Liver (tissue), 3 donors: ENCODE data around the gene FANCI.

Experiments used
- CTCF ChIP-seq: fragments of 150-350 bp; IDR thresholded peaks from 2 replicates; pipeline ENCODE4 v1.5.1; 2017; ENCODE audit warnings: improper control_type of control experiment, low read depth, low read length; ENCODE audit not compliant: missing input control
- EGR1 ChIP-seq, 2 donors: IDR thresholded peaks; 2 replicates each; pipeline ENCODE4 v1.6.1; 2016 to 2018; ENCODE audit warnings: antibody characterized with exemption in 2 of 2, low read depth in 2 of 2
- FOXA2 ChIP-seq: IDR thresholded peaks from 2 replicates; pipeline ENCODE4 v1.6.1; 2016; ENCODE audit warnings: antibody characterized with exemption
- GABPA ChIP-seq, 2 donors: IDR thresholded peaks in 1 of 2; conservative IDR thresholded peaks in 1 of 2; 2 replicates each; pipeline ENCODE4 v1.6.1; 2016; ENCODE audit warnings: antibody characterized with exemption in 2 of 2, mild to moderate bottlenecking in 1 of 2, moderate library complexity in 1 of 2
- HNF4G ChIP-seq: IDR thresholded peaks from 2 replicates; pipeline ENCODE4 v1.6.1; 2016; ENCODE audit warnings: antibody characterized with exemption
- JUND ChIP-seq, 2 donors: IDR thresholded peaks; 2 replicates each; pipeline ENCODE4 v1.6.1; 2016; ENCODE audit warnings: antibody characterized with exemption in 2 of 2
- RAD21 ChIP-seq, 2 donors: IDR thresholded peaks; 2 replicates each; pipeline ENCODE4 v1.6.1; 2016; ENCODE audit warnings: antibody characterized with exemption in 2 of 2, mild to moderate bottlenecking in 2 of 2
- SP1 ChIP-seq: IDR thresholded peaks from 2 replicates; pipeline ENCODE4 v1.6.1; 2018; ENCODE audit warnings: antibody characterized with exemption, mild to moderate bottlenecking
- TAF1 ChIP-seq: conservative IDR thresholded peaks from 2 replicates; pipeline ENCODE4 v1.6.1; 2016; ENCODE audit warnings: antibody characterized with exemption, mild to moderate bottlenecking
- YY1 ChIP-seq: IDR thresholded peaks from 2 replicates; pipeline ENCODE4 v1.6.1; 2016; ENCODE audit warnings: antibody characterized with exemption, mild to moderate bottlenecking
- ZBTB33 ChIP-seq: IDR thresholded peaks from 2 replicates; pipeline ENCODE4 v1.6.1; 2016; ENCODE audit warnings: antibody characterized with exemption
- TF ChIP-seq, protein P1 (sequence below): IDR thresholded peaks from 2 replicates; pipeline ENCODE4 v1.6.1; 2016; ENCODE audit warnings: antibody characterized with exemption
- TF ChIP-seq, protein P2 (sequence below): IDR thresholded peaks from 2 replicates; pipeline ENCODE4 v1.6.1; 2016; ENCODE audit warnings: antibody characterized with exemption, mild to moderate bottlenecking
- donor health status: healthy.
- donor health status: healthy.

- no peak for TF ChIP-seq CTCF
- TF ChIP-seq, protein P1, sequence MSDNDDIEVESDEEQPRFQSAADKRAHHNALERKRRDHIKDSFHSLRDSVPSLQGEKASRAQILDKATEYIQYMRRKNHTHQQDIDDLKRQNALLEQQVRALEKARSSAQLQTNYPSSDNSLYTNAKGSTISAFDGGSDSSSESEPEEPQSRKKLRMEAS = no peak
- TF ChIP-seq YY1 = no peak
- no peak for TF ChIP-seq FOXA2
- no peak for TF ChIP-seq TAF1
- TF ChIP-seq, protein P2, sequence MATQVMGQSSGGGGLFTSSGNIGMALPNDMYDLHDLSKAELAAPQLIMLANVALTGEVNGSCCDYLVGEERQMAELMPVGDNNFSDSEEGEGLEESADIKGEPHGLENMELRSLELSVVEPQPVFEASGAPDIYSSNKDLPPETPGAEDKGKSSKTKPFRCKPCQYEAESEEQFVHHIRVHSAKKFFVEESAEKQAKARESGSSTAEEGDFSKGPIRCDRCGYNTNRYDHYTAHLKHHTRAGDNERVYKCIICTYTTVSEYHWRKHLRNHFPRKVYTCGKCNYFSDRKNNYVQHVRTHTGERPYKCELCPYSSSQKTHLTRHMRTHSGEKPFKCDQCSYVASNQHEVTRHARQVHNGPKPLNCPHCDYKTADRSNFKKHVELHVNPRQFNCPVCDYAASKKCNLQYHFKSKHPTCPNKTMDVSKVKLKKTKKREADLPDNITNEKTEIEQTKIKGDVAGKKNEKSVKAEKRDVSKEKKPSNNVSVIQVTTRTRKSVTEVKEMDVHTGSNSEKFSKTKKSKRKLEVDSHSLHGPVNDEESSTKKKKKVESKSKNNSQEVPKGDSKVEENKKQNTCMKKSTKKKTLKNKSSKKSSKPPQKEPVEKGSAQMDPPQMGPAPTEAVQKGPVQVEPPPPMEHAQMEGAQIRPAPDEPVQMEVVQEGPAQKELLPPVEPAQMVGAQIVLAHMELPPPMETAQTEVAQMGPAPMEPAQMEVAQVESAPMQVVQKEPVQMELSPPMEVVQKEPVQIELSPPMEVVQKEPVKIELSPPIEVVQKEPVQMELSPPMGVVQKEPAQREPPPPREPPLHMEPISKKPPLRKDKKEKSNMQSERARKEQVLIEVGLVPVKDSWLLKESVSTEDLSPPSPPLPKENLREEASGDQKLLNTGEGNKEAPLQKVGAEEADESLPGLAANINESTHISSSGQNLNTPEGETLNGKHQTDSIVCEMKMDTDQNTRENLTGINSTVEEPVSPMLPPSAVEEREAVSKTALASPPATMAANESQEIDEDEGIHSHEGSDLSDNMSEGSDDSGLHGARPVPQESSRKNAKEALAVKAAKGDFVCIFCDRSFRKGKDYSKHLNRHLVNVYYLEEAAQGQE = no peak
- no peak for TF ChIP-seq RAD21 (IDR thresholded peaks at IDR 0.05)
- TF ChIP-seq SP1 = no peak
- no peak for TF ChIP-seq ZBTB33
- no peak for TF ChIP-seq HNF4G
- TF ChIP-seq JUND (IDR thresholded peaks at IDR 0.05) = no peak
- no peak for TF ChIP-seq EGR1 (IDR thresholded peaks at IDR 0.05; ENCODE audit: low read depth in 2 of 2)
- no peak for TF ChIP-seq GABPA (IDR thresholded peaks at IDR 0.05 in 1 of 2, conservative IDR thresholded peaks at IDR 0.05 in 1 of 2)
These were observed 102.9 kb downstream of the FANCI start for GRCh38 chr15:89346516-89347231.
